Activated CD8-positive, alpha-beta memory T cell treated with anti-CD3 and anti-CD28 coated beads, Interleukin-2, amount 10 ng/mL, durations not matched to agents 7 days and 5 days (primary cell): Measurements from ENCODE around the gene NOTUM. TPM values are rescaled to one million over a fixed set of nuclear protein-coding genes. Genes with fewer than 3 reads are reported as not detected.

Experiments
- ATAC-seq: fragments of 150-1000 bp; cut with Tn5 transposase; one replicate; pipeline ENCODE4 v1.10.0; 2021; ENCODE audit warnings: moderate library complexity
- CTCF ChIA-PET: fragments of 350-600 bp; sonication (Branson Sonifier 250); formaldehyde crosslinking; loops from one replicate; lab custom pipeline; 2021; ENCODE audit warnings: antibody characterized with exemption; lab: Charles Lee
- DNase-seq: peaks from one replicate; pipeline ENCODE4 v3.0.0-alpha.2; 2020
- H3K27ac Mint-ChIP-seq: one replicate; pipeline ENCODE4 v1.8.0; 2021; ENCODE audit warnings: mild to moderate bottlenecking, mixed read lengths
- H3K27me3 Mint-ChIP-seq: one replicate; pipeline ENCODE4 v1.8.0; 2021; ENCODE audit warnings: mixed read lengths
- H3K36me3 Mint-ChIP-seq: one replicate; pipeline ENCODE4 v1.8.0; 2021; ENCODE audit warnings: mild to moderate bottlenecking, mixed read lengths
- H3K4me1 Mint-ChIP-seq: one replicate; pipeline ENCODE4 v1.8.0; 2021; ENCODE audit warnings: mixed read lengths
- H3K4me3 Mint-ChIP-seq: one replicate; pipeline ENCODE4 v1.8.0; 2021; ENCODE audit warnings: mild to moderate bottlenecking, moderate library complexity, mixed read lengths
- H3K9me3 Mint-ChIP-seq: one replicate; pipeline ENCODE4 v1.8.0; 2022; ENCODE audit warnings: low read depth, mixed read lengths
- total RNA-seq, 2 experiments: library from RNA; stranded (reverse); gene quantifications; one replicate each; pipeline ENCODE4 v1.2.3, GENCODE V29; 2021

The NOTUM gene
- total RNA-seq = under 1 TPM in 1 of 2 experiments, not detected in 1; 0.21 TPM

GRCh38 chr17:81961087-81961511 is at the start of gene NOTUM:
NOTUM (minus strand) TSS chr17:81961187; CDS start chr17:81960909, 278 bp downstream.
- Mint-ChIP-seq H3K9me3 (no peaks in the 10 kb centered on the region), H3K4me1 (no peaks in the 10 kb centered on the region), H3K27me3 (peaks cover 47% of the 10 kb centered on the region)

GRCh38 chr17:82009413-82009812 is 48.4 kb upstream of the NOTUM start:
- ATAC-seq (no peak), DNase-seq (no peak)
- H3K4me3 Mint-ChIP-seq = no peak overlapping the region
- no peaks in the 10 kb centered on the region for H3K36me3 Mint-ChIP-seq
- no peaks in the 10 kb centered on the region for H3K27me3 Mint-ChIP-seq
- H3K27ac Mint-ChIP-seq = peak overlapping the region; percentile 19
- H3K9me3 Mint-ChIP-seq = no peaks in the 10 kb centered on the region
- H3K4me1 Mint-ChIP-seq = peaks cover 7% of the 10 kb centered on the region
- CTCF ChIA-PET = interaction anchor here (0.9 to 2.1 kb wide), 5 partner anchors 10 to 50 kb away, joined by 3 to 16 read pairs (median 4); partner anchors contain the start of genes CENPX and LRRC45

More at GRCh38 chr17:81961087-81961511, at the start of gene NOTUM:
- ATAC-seq (no peak), DNase-seq (no peak)
- CTCF ChIA-PET = interaction anchor here (1.1 to 2.7 kb wide), 7 partner anchors 10 to 240 kb away, joined by 3 to 181 read pairs (median 17); partner anchors contain the start of genes ASPSCR1, CENPX and LRRC45
- no peaks in the 10 kb centered on the region for H3K36me3 Mint-ChIP-seq
- no peak within 1 kb of the TSS for H3K4me3 Mint-ChIP-seq
- no peak within 1 kb of the TSS for H3K27ac Mint-ChIP-seq

GRCh38 chr17:82008941-82009405 is 48.0 kb upstream of the NOTUM start:
- CTCF ChIA-PET = interaction anchor here (0.9 to 2.1 kb wide), 5 partner anchors 11 to 49 kb away, joined by 3 to 16 read pairs (median 4); partner anchors contain the start of genes CENPX and LRRC45
- H3K27ac Mint-ChIP-seq = no peak overlapping the region
- no peaks in the 10 kb centered on the region for H3K36me3 Mint-ChIP-seq
- H3K4me3 Mint-ChIP-seq = no peak overlapping the region
- ATAC-seq (no peak), DNase-seq (no peak)
- no peaks in the 10 kb centered on the region for H3K27me3 Mint-ChIP-seq
- peaks cover 7% of the 10 kb centered on the region for H3K4me1 Mint-ChIP-seq
- no peaks in the 10 kb centered on the region for H3K9me3 Mint-ChIP-seq

DNA sequence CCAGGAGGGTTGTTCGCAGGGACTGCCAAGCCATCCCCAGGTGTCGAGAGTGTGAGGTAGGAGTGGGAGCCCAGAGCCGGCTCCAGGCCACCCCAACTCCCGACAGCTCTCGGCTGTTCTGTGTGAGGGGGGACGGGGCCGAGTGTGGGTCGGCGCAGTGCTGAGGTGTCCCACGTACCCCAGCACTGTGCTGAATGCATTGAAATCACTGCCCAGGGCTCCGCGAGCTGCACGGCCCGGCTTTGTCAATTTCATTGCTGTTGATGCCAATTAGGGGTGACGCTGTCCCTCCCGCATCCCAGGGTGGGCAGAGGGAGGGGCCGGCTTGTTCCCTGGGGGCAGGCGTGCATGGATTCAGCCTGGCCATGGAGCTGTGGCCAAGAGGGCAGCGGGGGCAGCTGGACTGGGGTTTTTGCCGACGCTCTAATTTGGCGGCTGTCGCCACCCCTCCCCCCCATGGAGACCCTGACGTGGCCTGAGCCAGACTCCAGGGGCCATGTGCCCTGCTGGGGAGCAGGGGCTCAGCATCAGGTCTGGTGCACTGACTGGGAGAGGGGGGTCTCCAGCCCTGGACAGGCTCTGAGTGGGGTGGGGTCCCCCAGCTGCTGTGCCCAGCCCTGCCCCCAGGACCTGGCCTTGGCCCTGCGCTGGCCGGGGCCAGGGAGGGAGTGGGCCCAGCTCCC is 47.4 kb upstream of the NOTUM start:
- CTCF ChIA-PET = interaction anchor here (1.1 to 2.1 kb wide), 3 partner anchors 13 to 49 kb away, joined by 3 to 16 read pairs (median 4); partner anchors contain the start of genes CENPX and LRRC45
- Mint-ChIP-seq H3K4me1 (peaks cover 7% of the 10 kb centered on the region), H3K9me3 (no peaks in the 10 kb centered on the region), H3K36me3 (no peaks in the 10 kb centered on the region), H3K27ac (no peak overlapping the region), H3K27me3 (no peaks in the 10 kb centered on the region), H3K4me3 (no peak overlapping the region)
- DNase-seq = no peak
- ATAC-seq = no peak

DNA sequence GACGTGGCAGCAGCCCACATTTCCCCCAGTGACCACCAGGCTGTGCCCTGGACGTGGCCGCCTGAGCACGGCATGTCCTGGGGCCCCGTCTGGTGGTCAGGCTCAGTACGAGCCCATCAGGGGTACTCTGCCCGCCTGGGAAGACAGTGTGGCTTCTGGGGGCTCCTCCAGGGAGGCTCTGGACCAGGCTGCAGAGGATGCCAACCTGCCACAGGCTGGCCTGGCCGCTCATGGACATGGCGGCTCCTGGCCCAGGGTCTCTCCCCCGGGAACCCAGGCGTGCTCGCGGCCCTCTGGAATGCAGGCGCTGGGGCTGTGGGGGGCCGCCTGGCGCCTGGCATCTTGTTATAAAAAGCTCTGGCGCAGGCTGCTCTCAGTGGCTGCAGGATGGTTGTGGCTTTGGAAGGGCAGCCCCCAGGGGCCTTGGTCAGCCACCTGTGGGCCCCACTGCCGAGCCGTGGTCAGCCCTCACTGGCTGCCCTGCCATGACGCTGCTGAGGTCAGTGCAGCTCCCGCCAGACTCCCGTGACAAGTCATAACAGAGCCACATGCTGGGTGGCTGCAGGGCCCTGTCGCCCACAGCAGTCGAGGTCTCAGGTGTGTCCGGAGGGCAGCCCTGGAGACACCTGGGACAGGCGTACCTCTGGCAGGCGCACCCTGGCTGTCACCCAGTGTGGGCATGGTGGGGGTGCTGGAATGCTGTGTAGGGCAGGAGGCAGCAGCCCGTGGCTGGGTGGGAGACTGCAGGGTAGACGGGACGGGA is 46.7 kb upstream of the NOTUM start:
- H3K4me3 Mint-ChIP-seq = no peak overlapping the region
- CTCF ChIA-PET = no interaction called here
- H3K9me3 Mint-ChIP-seq = no peaks in the 10 kb centered on the region
- H3K36me3 Mint-ChIP-seq = no peaks in the 10 kb centered on the region
- H3K27ac Mint-ChIP-seq = no peak overlapping the region
- no peaks in the 10 kb centered on the region for H3K27me3 Mint-ChIP-seq
- peaks cover 7% of the 10 kb centered on the region for H3K4me1 Mint-ChIP-seq
- DNase-seq (no peak), ATAC-seq (no peak)

DNA sequence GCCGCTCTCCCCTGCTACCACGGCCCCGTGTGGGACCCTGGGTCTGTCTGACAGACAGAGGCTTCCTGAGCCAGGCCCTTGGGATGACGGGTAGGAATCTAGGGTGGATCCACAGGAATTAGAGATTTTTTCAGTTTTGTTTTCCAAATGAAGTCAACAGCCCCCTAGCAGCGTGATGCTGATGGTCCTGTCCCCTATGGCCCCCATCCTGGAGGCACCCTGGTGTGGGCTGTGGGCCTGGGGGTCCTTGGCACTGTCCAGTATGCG is 46.2 kb upstream of the NOTUM start:
- H3K27me3 Mint-ChIP-seq = no peaks in the 10 kb centered on the region
- no peaks in the 10 kb centered on the region for H3K36me3 Mint-ChIP-seq
- peaks cover 7% of the 10 kb centered on the region for H3K4me1 Mint-ChIP-seq
- no peak overlapping the region for H3K27ac Mint-ChIP-seq
- DNase-seq = no peak
- no peak for ATAC-seq
- CTCF ChIA-PET = no interaction called here
- no peaks in the 10 kb centered on the region for H3K9me3 Mint-ChIP-seq
- no peak overlapping the region for H3K4me3 Mint-ChIP-seq

- H3K27me3 Mint-ChIP-seq = no peaks in the 10 kb centered on the region
- DNase-seq (no peak), ATAC-seq (no peak)
- no peak overlapping the region for H3K4me3 Mint-ChIP-seq
- no peaks in the 10 kb centered on the region for H3K36me3 Mint-ChIP-seq
- H3K9me3 Mint-ChIP-seq = no peaks in the 10 kb centered on the region
- H3K4me1 Mint-ChIP-seq = peaks cover 7% of the 10 kb centered on the region
- CTCF ChIA-PET = no interaction called here
- H3K27ac Mint-ChIP-seq = no peak overlapping the region
These were observed 45.7 kb upstream of the NOTUM start for GRCh38 chr17:82006468-82007227.

- no peak overlapping the region for H3K4me3 Mint-ChIP-seq
- peaks cover 7% of the 10 kb centered on the region for H3K4me1 Mint-ChIP-seq
- ATAC-seq (no peak), DNase-seq (no peak)
- H3K36me3 Mint-ChIP-seq = no peaks in the 10 kb centered on the region
- H3K27ac Mint-ChIP-seq = no peak overlapping the region
- CTCF ChIA-PET = interaction anchor here (4.6 kb wide), 1 partner anchor 15 kb away, joined by 21 read pairs; the partner anchor contains the start of gene CENPX
- no peaks in the 10 kb centered on the region for H3K9me3 Mint-ChIP-seq
- H3K27me3 Mint-ChIP-seq = no peaks in the 10 kb centered on the region
These were observed 44.8 kb upstream of the NOTUM start for GRCh38 chr17:82005701-82006348.

DNA sequence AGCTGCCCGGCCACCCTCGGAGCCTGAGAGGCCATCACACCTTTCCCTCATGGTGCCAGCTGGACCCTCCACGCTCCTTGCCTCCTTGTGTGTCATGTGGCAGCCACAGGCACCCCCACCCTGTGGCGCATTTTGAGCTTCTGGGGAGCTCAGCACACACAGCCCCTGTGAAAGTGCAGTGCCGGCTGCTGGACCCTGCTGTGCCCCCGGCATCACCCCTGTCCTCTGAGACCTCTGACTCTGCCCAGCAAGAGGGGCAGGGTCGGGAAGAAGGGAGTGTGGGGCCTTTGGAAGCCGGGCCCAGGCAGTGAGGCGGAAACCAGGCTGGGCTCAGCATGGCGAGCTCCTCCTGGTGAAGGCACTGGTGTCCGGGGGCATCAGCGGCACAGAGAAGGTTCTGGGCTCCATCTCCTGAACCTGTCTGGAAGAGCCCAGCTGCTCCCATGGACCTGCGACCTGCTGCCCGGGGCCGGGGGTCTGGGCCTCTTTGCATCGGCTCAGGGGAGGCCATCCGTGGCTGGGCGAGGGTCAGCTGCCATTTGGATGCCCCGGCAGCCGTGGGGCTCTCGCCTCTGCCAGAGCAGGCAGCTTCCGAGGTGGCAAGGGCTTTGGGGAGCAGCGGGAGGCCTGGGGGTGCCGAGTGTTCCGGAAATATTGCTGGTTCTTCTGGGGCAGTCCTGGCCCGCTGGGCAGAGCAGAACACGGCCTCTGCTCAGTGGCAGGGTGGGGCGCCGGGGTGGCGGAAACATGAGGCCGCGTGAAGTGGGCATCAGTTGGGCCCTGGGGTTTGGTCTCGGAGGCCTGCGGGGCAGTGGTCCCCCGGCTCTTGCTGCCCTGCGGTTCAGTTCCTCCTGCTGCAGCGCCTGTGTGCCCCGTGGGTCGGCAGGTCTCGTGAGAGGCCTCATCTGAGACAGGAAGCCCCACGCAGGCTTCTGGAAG is 43.8 kb upstream of the NOTUM start:
- ATAC-seq (no peak), DNase-seq (no peak)
- Mint-ChIP-seq H3K9me3 (no peaks in the 10 kb centered on the region), H3K27me3 (no peaks in the 10 kb centered on the region), H3K36me3 (no peaks in the 10 kb centered on the region), H3K4me1 (peaks cover 5% of the 10 kb centered on the region), H3K4me3 (no peak overlapping the region), H3K27ac (no peak overlapping the region)
- CTCF ChIA-PET = interaction anchor here (1.1 to 4.6 kb wide), 2 partner anchors 16 to 45 kb away, joined by 4 to 21 read pairs; partner anchors contain the start of gene CENPX

- H3K27me3 Mint-ChIP-seq = no peaks in the 10 kb centered on the region
- no peaks in the 10 kb centered on the region for H3K9me3 Mint-ChIP-seq
- no peak overlapping the region for H3K27ac Mint-ChIP-seq
- H3K36me3 Mint-ChIP-seq = no peaks in the 10 kb centered on the region
- no peak for DNase-seq
- ATAC-seq = no peak
- no peaks in the 10 kb centered on the region for H3K4me1 Mint-ChIP-seq
- CTCF ChIA-PET = interaction anchor here (1.1 to 4.6 kb wide), 3 partner anchors 17 to 44 kb away, joined by 4 to 21 read pairs (median 4); partner anchors contain the start of gene CENPX
- H3K4me3 Mint-ChIP-seq = no peak overlapping the region
These were observed 42.7 kb upstream of the NOTUM start for GRCh38 chr17:82003411-82004381.

DNA sequence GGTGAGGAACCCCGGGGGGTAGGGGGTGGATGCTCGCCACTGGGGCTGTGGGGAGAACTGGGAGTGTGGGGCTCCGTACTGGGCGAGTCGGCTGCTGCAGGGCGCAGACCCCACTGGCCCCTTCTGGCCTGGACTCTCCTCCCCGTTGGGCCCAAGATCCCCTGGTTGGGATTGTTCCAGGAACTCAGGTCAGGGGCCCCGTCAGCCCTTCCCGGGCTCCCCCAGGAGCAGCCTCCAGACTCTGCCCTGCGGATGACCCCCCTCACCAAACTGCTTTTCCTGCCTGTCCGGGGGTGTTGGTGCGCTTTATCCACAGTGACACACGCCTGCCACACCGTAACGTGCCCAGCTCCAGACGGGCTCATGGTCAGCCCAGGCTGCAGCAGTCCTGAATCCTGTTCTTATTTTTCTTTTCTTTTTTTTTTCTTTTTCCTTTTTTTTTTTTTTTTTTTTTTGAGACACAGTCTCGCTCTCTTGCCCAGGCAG is 40.6 kb upstream of the NOTUM start:
- Mint-ChIP-seq H3K27ac (no peak overlapping the region), H3K36me3 (no peaks in the 10 kb centered on the region), H3K4me1 (no peaks in the 10 kb centered on the region), H3K9me3 (no peaks in the 10 kb centered on the region), H3K4me3 (no peak overlapping the region), H3K27me3 (no peaks in the 10 kb centered on the region)
- DNase-seq = no peak
- ATAC-seq = no peak
- CTCF ChIA-PET = interaction anchor here (4.6 kb wide), 1 partner anchor 19 kb away, joined by 21 read pairs; the partner anchor contains the start of gene CENPX
